ENCODE results near the gene SZRD1.
"Not testable (repeated sequence)": the region's sequence is repeated elsewhere in the genome, so short reads cannot be mapped to it uniquely, and the experiment has no call there.

Gene SZRD1

GRCh38 chr1:16342331-16343062 lies 24.5 kb upstream of the SZRD1 start:
- no peak overlapping the region for H3K27ac ChIP-seq
- no peak overlapping the region for H3K4me3 ChIP-seq (ENCODE audit: low read depth, low read length)
- H2AFZ ChIP-seq, result no peak overlapping the region
- H3K4me1 ChIP-seq, result no peaks in the 10 kb centered on the region
- H3K79me2 ChIP-seq, result peaks cover 26% of the 10 kb centered on the region
- no peaks in the 10 kb centered on the region for H3K27me3 ChIP-seq (ENCODE audit: control insufficient read depth, insufficient read depth, low read length)
- H3K9me3 ChIP-seq (ENCODE audit: control insufficient read depth, low read length), result no peaks in the 10 kb centered on the region
- H3K9ac ChIP-seq, result no peak overlapping the region
- no peak for TF ChIP-seq CTCF (IDR thresholded peaks at IDR 0.05)
- H3K36me3 ChIP-seq (ENCODE audit: control insufficient read depth, insufficient read depth, low read length), result no peaks in the 10 kb centered on the region
- no peak overlapping the region for H3K4me2 ChIP-seq (ENCODE audit: low read length)

- peaks cover 27% of the 10 kb centered on the region for H3K79me2 ChIP-seq
- H3K4me2 ChIP-seq (ENCODE audit: low read length); H3K9me3 ChIP-seq (ENCODE audit: control insufficient read depth, low read length); H3K36me3 ChIP-seq (ENCODE audit: control insufficient read depth, insufficient read depth, low read length); H2AFZ ChIP-seq; H3K4me3 ChIP-seq (ENCODE audit: low read depth, low read length); H3K27ac ChIP-seq; H3K9ac ChIP-seq; H3K27me3 ChIP-seq (ENCODE audit: control insufficient read depth, insufficient read depth, low read length); H3K4me1 ChIP-seq: not testable (repeated sequence)
Measured at GRCh38 chr1:16343276-16343675, 23.8 kb upstream of the SZRD1 start.

GRCh38 chr1:16348414-16349182 lies 18.4 kb upstream of the SZRD1 start:
- no peak for TF ChIP-seq CTCF (IDR thresholded peaks at IDR 0.05)
- no peak overlapping the region for H2AFZ ChIP-seq

GRCh38 chr1:16349847-16350406 lies 17.1 kb upstream of the SZRD1 start:
- H3K79me2 ChIP-seq, result peaks cover 11% of the 10 kb centered on the region
- no peak overlapping the region for H3K4me2 ChIP-seq (ENCODE audit: low read length)
- no peaks in the 10 kb centered on the region for H3K36me3 ChIP-seq (ENCODE audit: control insufficient read depth, insufficient read depth, low read length)
- no peak overlapping the region for H3K9ac ChIP-seq
- H3K27ac ChIP-seq, result no peak overlapping the region
- no peaks in the 10 kb centered on the region for H3K27me3 ChIP-seq (ENCODE audit: control insufficient read depth, insufficient read depth, low read length)
- no peak overlapping the region for H3K4me3 ChIP-seq (ENCODE audit: low read depth, low read length)
- no peaks in the 10 kb centered on the region for H3K4me1 ChIP-seq
- H2AFZ ChIP-seq, result no peak overlapping the region
- H3K9me3 ChIP-seq (ENCODE audit: control insufficient read depth, low read length), result no peaks in the 10 kb centered on the region
- TF ChIP-seq CTCF (IDR thresholded peaks at IDR 0.05), result no peak

More at GRCh38 chr1:16348414-16349182, 18.4 kb upstream of the SZRD1 start:
- H3K4me2 ChIP-seq (ENCODE audit: low read length), result no peak overlapping the region
- H3K4me1 ChIP-seq, result no peaks in the 10 kb centered on the region
- no peak overlapping the region for H3K9ac ChIP-seq
- H3K27me3 ChIP-seq (ENCODE audit: control insufficient read depth, insufficient read depth, low read length), result no peaks in the 10 kb centered on the region
- no peaks in the 10 kb centered on the region for H3K36me3 ChIP-seq (ENCODE audit: control insufficient read depth, insufficient read depth, low read length)
- H3K79me2 ChIP-seq, result peaks cover 15% of the 10 kb centered on the region
- H3K4me3 ChIP-seq (ENCODE audit: low read depth, low read length), result no peak overlapping the region
- H3K9me3 ChIP-seq (ENCODE audit: control insufficient read depth, low read length), result no peaks in the 10 kb centered on the region
- no peak overlapping the region for H3K27ac ChIP-seq

- H3K36me3 ChIP-seq (ENCODE audit: control insufficient read depth, insufficient read depth, low read length), result no peaks in the 10 kb centered on the region
- TF ChIP-seq CTCF (IDR thresholded peaks at IDR 0.05), result no peak
- H2AFZ ChIP-seq, result peak overlapping the region; percentile 93
- H3K9me3 ChIP-seq (ENCODE audit: control insufficient read depth, low read length), result no peaks in the 10 kb centered on the region
- peak overlapping the region; percentile 89 for H3K9ac ChIP-seq
- H3K27ac ChIP-seq, result peak overlapping the region; percentile 80
- H3K79me2 ChIP-seq, result peaks cover 5% of the 10 kb centered on the region
- no peaks in the 10 kb centered on the region for H3K27me3 ChIP-seq (ENCODE audit: control insufficient read depth, insufficient read depth, low read length)
- H3K4me1 ChIP-seq, result no peaks in the 10 kb centered on the region
- H3K4me3 ChIP-seq (ENCODE audit: low read depth, low read length), result peak overlapping the region; percentile 95
- H3K4me2 ChIP-seq (ENCODE audit: low read length), result peak overlapping the region; percentile 99
Measured at GRCh38 chr1:16351456-16351993, 15.5 kb upstream of the SZRD1 start.

All from parathyroid adenoma (tissue), 2 donors.